Renal cortical epithelial cell (primary cell): Measurements from ENCODE around the gene ZCCHC4. TPM values are rescaled to one million over a fixed set of nuclear protein-coding genes. Genes with fewer than 3 reads are reported as not detected.

Source experiments
- DNase-seq: peaks from one replicate; pipeline ENCODE4 v3.0.0-alpha.2; 2011; ENCODE audit warnings: low read depth
- total RNA-seq: library from RNA; depleted of rRNA; stranded (reverse); fragments of >200 nt; gene quantifications from 2 replicates; pipeline ENCODE4 v1.2.3, GENCODE V29; 2014

Gene ZCCHC4
- total RNA-seq, 1 donor from 2014 or later, result 13.6 TPM

GRCh38 chr4:25377572-25378436 is 65.2 kb downstream of the ZCCHC4 start:
- no peak for DNase-seq

- DNase-seq, result no peak
These were observed 65.8 kb downstream of the ZCCHC4 start for GRCh38 chr4:25378437-25378743.

- no peak for DNase-seq
These were observed 67.0 kb downstream of the ZCCHC4 start for GRCh38 chr4:25379591-25379990.

GRCh38 chr4:25383647-25384046 is 71.1 kb downstream of the ZCCHC4 start:
- DNase-seq, result no peak

GRCh38 chr4:25386926-25387325 is 74.4 kb downstream of the ZCCHC4 start:
- DNase-seq, result no peak

- DNase-seq, result no peak
These were observed 84.7 kb downstream of the ZCCHC4 start for GRCh38 chr4:25397305-25397704.

- no peak for DNase-seq
These were observed 86.9 kb downstream of the ZCCHC4 start for GRCh38 chr4:25399510-25399909.

GRCh38 chr4:25401066-25401465 is 88.5 kb downstream of the ZCCHC4 start:
- peak; percentile 33 for DNase-seq

GRCh38 chr4:25402521-25402920 is 89.9 kb downstream of the ZCCHC4 start:
- DNase-seq, result peak; percentile 2

- DNase-seq, result no peak
These were observed 91.1 kb downstream of the ZCCHC4 start for GRCh38 chr4:25403699-25404098.

- DNase-seq, result no peak
These were observed 92.9 kb downstream of the ZCCHC4 start for GRCh38 chr4:25405453-25405852.

- DNase-seq, result no peak
These were observed 93.6 kb downstream of the ZCCHC4 start for GRCh38 chr4:25406081-25406692.

- no peak for DNase-seq
These were observed 98.4 kb downstream of the ZCCHC4 start for GRCh38 chr4:25410820-25411529.

GRCh38 chr4:25413261-25413660 is 100.7 kb downstream of the ZCCHC4 start:
- no peak for DNase-seq

GRCh38 chr4:25417014-25417413 is 104.4 kb downstream of the ZCCHC4 start:
- no peak for DNase-seq

Other genes starting within 250 kb of the ZCCHC4 start
- gene SEPSECS, start 152.3 kb upstream of the ZCCHC4 start, total RNA-seq, result 6.9 and 11.8 TPM in 2 replicates
- 24.2 and 44.8 TPM in 2 replicates for gene PI4K2B, start 78.7 kb upstream of the ZCCHC4 start, total RNA-seq
- gene ANAPC4, start 64.5 kb downstream of the ZCCHC4 start, total RNA-seq, result 26.2 and 43.6 TPM in 2 replicates